VCaP (cell line): ENCODE measurements around the gene SPTY2D1.

ENCODE experiments used
- H3K27ac ChIP-seq: fragments of 450-650 bp; 2 replicates; pipeline ENCODE4 v1.5.1; 2017
- TF ChIP-seq, protein P1 (sequence below): fragments of 450-650 bp; conservative IDR thresholded peaks from 2 replicates; pipeline ENCODE4 v1.5.1; 2017; ENCODE audit warnings: mild to moderate bottlenecking, moderate library complexity

Gene SPTY2D1

DNA sequence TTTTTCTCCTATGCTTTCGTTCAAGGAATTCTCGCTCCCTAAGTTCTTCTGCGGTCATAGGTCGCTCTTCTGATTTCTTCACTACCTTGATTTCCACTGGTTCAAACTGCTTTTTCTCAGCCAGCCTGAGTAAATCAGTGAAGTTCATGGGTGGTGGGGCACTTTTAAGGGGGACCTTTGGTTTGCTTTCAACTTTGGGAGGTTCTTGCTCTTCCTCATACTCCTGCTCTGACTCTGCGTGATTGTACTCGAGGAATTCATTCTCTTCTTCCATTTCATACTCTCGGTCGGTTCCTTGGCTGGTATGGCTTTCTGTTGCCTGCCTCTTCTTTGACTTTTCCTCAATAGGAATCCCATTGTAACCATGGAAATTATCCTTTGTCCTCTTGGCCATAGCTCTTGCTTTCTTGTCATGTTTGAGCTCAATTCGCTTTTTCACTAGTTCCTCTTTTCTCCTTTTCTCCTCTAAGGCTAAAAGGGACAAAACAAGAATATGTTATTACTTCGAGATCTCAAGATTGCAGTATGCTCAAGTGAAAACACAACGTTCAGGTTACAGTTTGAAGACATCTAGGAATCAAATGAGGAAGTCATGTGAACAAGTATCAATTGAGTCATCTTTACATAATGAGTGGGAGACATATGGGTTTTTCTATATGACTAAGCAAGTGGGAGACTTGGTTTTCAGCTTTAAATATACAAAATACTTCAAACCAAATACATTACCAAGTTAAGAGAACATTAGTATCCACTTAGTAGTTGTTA lies 18.3 kb downstream of the SPTY2D1 start:
- TF ChIP-seq, protein P1, sequence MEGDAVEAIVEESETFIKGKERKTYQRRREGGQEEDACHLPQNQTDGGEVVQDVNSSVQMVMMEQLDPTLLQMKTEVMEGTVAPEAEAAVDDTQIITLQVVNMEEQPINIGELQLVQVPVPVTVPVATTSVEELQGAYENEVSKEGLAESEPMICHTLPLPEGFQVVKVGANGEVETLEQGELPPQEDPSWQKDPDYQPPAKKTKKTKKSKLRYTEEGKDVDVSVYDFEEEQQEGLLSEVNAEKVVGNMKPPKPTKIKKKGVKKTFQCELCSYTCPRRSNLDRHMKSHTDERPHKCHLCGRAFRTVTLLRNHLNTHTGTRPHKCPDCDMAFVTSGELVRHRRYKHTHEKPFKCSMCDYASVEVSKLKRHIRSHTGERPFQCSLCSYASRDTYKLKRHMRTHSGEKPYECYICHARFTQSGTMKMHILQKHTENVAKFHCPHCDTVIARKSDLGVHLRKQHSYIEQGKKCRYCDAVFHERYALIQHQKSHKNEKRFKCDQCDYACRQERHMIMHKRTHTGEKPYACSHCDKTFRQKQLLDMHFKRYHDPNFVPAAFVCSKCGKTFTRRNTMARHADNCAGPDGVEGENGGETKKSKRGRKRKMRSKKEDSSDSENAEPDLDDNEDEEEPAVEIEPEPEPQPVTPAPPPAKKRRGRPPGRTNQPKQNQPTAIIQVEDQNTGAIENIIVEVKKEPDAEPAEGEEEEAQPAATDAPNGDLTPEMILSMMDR: no peak
- H3K27ac ChIP-seq: no peak overlapping the region

DNA sequence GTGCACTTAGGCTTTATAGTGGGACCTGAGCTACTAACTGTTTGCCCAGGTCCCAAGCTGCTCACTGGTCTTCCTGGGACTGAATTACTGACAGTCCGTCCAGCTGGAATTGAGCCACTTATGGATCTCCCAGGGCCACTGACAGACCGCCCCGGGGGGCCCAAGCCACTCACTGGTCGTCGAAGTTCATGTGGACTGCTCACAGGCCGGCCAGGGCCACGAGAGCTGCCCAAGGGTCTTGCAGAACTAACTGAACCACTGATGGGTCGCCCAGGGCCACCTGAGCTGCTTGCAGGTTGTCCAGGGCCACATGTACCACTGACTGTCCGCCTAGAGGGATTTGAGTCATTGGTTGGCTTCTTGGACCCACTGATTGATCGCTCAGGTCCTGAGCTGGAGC lies 19.5 kb downstream of the SPTY2D1 start:
- TF ChIP-seq, protein P1: no peak
- no peak overlapping the region for H3K27ac ChIP-seq

DNA sequence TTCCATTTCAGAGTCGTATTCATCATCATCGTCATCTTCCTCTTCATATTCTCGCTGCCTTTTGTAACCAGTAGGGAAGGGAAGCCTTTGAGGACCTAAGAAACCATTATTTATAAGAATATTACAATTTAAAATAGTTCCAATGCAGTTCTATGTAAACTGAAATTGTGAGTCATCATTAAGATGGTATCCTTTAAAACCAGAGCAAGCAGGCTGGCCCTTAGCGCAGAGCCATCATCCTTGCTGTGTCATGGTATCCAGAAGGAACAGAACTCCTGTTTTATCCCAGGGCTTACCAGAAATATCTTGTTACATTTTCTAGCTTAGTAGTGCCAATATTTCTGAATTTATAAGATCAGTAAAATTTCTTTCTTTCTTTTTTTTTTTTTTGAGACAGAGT lies 21.7 kb downstream of the SPTY2D1 start:
- H3K27ac ChIP-seq: no peak overlapping the region
- TF ChIP-seq, protein P1: no peak

DNA sequence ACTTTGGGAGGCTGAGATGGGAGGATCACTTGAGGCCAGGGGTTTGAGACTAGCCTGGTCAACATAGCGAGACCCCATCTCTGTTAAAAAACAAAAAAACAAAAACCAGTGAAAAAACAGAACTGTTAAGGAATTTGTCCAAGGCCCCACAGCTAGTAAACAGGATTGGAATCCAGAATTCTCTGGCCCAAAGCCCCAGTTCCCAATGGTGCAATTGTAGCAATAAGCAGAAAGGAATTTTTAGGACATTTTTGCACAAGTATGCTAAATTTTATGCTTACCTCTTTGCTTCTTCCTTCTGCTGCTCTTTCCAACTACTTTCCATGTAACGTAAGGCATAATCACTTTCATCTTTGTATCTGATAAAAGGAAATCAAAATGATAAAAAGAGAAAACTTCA lies 22.9 kb downstream of the SPTY2D1 start:
- TF ChIP-seq, protein P1: no peak

DNA sequence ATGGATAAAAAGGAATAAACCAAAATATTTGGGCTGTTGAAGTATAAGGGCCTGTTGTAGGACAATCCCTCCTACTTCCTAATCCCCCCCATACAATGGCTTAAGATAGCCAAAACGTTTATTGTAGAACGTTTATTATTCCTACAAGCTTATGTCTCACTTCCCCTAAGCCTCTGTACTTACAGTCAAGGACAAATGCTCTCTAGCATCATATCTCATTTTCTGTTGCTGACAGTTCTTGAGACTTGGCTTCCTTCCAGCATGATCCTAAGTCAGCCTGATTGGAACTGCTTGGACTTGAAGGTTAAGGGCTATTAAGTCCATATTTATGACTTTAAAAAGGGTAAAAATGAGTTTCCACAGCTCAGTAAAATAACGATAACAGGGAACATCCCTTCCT lies 25.8 kb downstream of the SPTY2D1 start:
- H3K27ac ChIP-seq: no peak overlapping the region
- TF ChIP-seq, protein P1: no peak

More for the DNA sequence above, 22.9 kb downstream of the SPTY2D1 start:
- H3K27ac ChIP-seq: no peak overlapping the region

DNA sequence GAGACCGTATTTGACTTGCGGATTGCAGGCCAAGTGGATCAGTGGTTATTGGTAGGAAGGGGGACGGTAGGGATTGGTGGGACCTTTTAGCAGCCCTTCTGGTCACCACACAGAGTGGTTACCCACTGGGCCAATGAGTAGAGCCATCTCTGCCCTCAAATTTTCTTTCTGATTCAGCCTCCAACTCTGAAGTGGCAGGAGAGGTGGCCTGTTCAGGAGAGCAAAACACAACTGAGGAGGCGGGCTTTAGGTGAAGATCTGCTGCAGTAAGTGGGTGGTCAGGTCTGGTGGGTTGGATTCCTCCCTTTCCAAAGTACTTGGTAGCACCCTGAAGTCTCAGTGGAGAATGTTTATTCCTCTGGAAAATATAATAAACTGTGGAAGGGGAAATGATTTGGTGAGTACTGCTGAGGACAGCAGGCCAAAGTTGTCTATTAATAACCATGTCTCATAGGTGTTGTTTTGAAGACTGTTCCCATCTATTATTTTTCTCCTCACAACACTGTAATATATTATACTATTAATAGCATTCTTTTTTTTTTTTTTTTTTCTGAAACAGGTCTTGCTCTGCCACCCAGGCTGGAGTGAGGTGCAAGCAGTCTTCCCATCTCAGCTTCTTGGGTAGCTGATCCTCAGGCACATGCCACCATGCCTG lies 33.1 kb downstream of the SPTY2D1 start:
- TF ChIP-seq, protein P1: no peak
- H3K27ac ChIP-seq: no peak overlapping the region

DNA sequence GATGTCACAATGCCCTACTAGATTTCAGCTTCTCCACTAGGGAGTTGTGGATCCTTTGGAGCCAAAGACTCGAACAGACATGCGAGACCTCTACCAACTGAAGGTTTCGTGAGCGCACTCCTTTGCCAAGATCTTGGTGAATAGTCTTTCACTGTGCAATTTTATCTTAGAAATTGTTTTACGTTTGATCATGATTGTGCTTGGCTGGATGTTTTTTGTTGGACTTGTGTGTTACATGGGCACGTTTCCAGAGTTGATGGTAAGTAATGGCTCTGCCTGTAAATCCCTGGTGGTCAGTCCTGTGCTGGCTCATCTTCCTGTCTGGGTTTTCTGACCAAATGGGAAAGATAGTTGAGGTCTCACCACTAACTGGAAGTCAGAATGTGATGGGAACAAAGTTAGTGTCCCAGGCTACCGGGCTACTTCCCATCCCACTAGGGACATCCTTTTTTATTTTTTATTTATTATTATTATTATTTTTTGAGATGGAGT lies 34.4 kb downstream of the SPTY2D1 start, which contains the start of gene MISFA:
MISFA (plus strand) TSS at position 51 of the 492 bp plus-strand sequence; CDS start at position 191, 140 bp downstream.
- no peak within 1 kb of the TSS for H3K27ac ChIP-seq
- TF ChIP-seq, protein P1: no peak
